Measurements from ENCODE around the gene SRGAP1. TPM values are rescaled to one million over a fixed set of nuclear protein-coding genes. Genes with fewer than 3 reads are reported as not detected.
"Not testable (repeated sequence)": the region's sequence is repeated elsewhere in the genome, so short reads cannot be mapped to it uniquely, and the experiment has no call there.

Gene SRGAP1
- total and polyA plus RNA-seq, 2 of the 4 experiments (the other 2 are of a cell fraction), result 10.0 to 10.2 TPM

GRCh38 chr12:64194333-64195149, 350.0 kb downstream of the SRGAP1 start (continued):
- TF ChIP-seq USF2 (IDR thresholded peaks at IDR 0.05; ENCODE audit: low read depth, low read length), result no peak

DNA sequence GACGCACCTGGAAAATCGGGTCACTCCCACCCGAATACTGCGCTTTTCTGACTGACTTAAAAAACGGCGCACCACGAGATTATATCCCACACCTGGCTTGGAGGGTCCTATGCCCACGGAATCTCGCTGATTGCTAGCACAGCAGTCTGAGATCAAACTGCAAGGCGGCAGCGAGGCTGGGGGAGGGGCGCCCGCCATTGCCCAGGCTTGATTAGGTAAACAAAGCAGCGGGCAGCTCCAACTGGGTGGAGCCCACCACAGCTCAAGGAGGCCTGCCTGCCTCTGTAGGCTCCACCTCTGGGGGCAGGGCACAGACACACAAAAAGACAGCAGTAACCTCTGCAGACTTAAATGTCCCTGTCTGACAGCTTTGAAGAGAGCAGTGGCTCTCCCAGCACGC, 351.3 kb downstream of the SRGAP1 start:
- H3K9me3 ChIP-seq (ENCODE audit: control insufficient read depth, insufficient read depth, low read length); H3K56ac ChIP-seq (ENCODE audit: extremely low read depth, insufficient read depth, low read length); H3K9me1 ChIP-seq (ENCODE audit: insufficient read depth, low read length); DNase-seq; H2BK5ac ChIP-seq (ENCODE audit: low read depth, low read length, poor library complexity, severe bottlenecking); BruUV-seq (replicated peaks); H2AK9ac ChIP-seq (replicated peaks; ENCODE audit: low read depth, low read length, poor library complexity); in situ Hi-C loops (cut with MboI; ENCODE audit: low sequenced_read_pairs); H2AK5ac ChIP-seq (ENCODE audit: low read depth, low read length); H4K8ac ChIP-seq (ENCODE audit: low read depth in 2 of 2, low read length in 2 of 2); H3K4me1 ChIP-seq (ENCODE audit: control insufficient read depth, insufficient read depth, low read length); H3K9ac ChIP-seq (ENCODE audit: low read depth, low read length); H4K91ac ChIP-seq (ENCODE audit: insufficient read depth, low read depth, low read length); H2BK15ac ChIP-seq (ENCODE audit: low read depth, low read length); H3K27ac ChIP-seq (ENCODE audit: insufficient read depth, low read length); H3K4ac ChIP-seq (ENCODE audit: low read depth, low read length); H3K23ac ChIP-seq (ENCODE audit: low read depth, low read length); CTCF ChIA-PET; H2AFZ ChIP-seq (replicated peaks; ENCODE audit: low read length, poor library complexity); POLR2A ChIA-PET (ENCODE audit: unreplicated experiment); H2BK20ac ChIP-seq (ENCODE audit: low read depth, low read length); H4K5ac ChIP-seq (ENCODE audit: low read depth, low read length); H3K14ac ChIP-seq (replicated peaks; ENCODE audit: low read depth, low read length); H3K36me3 ChIP-seq (ENCODE audit: control insufficient read depth, insufficient read depth, low read length); H3K4me3 ChIP-seq (ENCODE audit: insufficient read depth, low read depth, low read length); intact Hi-C loops (cut with micrococcal nuclease); H2BK120ac ChIP-seq (ENCODE audit: low read depth, low read length); H3K27me3 ChIP-seq (ENCODE audit: control insufficient read depth, insufficient read depth, low read length); H3K4me2 ChIP-seq (ENCODE audit: low read depth, low read length); H3K18ac ChIP-seq (ENCODE audit: low read depth, low read length); ATAC-seq (ENCODE audit: low read depth); H4K20me1 ChIP-seq (ENCODE audit: insufficient read depth, low read length); H3K79me1 ChIP-seq (ENCODE audit: low read depth in 1 of 2, low read length in 2 of 2); dilution Hi-C loops (cut with HindIII; ENCODE audit: low sequenced_read_pairs, unreplicated experiment): not testable (repeated sequence)
- no CpG with 5 or more reads among the region's 15 CpGs for WGBS, 2 experiments (ENCODE audit: extremely low coverage in 2 of 2, insufficient read length in 1 of 2)
